ENCODE data around the gene CLASP1.
"Not testable (repeated sequence)": the region's sequence is repeated elsewhere in the genome, so short reads cannot be mapped to it uniquely, and the experiment has no call there.

The CLASP1 gene

DNA sequence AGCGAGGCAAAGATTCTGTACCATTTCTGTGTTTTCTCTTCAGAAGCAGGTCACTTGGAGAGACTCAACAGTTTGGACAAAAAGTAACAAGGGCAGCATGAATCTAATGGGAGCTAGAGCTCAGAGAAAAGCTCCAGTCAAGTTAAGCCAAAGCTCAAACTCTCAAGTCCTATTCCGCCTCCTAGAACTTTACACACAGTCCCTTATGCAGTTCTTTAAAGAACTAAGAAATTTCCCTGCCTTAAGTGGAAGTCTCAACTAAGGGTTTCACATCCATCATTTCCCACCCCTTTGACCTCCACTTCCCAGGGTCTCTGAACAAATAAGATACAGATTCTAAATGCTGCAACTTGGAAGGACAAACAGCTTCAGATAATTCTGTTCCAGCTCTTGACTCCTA is 239.9 kb downstream of the CLASP1 start:
- DNase-seq: no peak

DNA sequence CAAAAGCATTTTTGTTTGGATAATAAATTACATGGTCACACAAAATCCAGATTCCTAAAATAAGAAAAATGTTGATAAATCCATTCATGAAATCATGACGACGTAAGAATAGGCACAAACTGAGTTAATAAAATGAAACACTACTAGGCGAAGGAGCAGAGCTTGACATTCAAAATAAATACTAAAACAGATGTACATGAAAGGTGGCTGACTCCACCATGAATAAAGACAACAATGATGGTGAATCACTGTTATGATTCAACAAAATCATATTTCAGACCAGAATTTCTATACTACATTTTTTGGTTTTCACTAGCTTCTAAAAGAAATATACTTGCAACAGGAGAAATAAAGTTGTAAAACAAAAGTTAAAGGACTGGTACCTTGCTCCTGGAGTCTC is 240.6 kb downstream of the CLASP1 start:
- DNase-seq: no peak

DNA sequence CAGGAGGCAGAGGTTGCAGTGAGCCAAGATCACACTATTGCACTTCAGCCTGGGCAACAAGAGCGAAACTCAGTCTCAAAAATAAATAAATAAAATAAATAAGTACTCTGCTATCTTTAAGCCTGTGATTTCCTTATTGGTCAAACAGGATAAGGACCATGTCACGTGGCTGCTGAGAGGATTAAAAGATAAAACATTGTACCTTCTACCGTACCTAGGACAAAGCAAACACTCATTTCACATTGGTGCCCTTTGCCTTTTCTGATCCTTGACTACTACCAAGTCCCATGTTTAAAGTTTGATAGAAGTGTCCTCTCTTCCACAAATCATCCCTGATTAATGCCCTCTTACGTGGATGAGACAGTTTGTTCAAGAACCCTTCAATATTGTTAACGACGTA is 244.0 kb downstream of the CLASP1 start:
- DNase-seq: no peak

DNA sequence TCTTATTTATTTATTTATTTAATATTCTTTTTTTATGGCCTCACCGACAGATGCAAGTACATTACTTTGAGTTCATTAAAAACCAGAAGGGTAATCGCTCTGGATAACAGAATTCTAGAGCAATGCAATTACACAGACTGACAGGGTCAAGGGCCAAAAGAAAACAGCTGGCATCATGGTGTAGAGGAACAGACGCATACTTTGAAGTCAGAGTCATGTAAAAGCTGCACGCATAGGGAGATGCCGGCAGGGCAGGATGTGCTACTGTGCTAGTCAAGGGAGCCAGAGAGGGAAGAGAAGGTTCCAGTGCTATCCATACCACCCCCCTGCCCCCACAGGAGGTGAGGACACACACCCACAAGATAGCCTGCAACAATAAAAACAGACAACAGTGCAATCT is 249.1 kb downstream of the CLASP1 start:
- no peak for DNase-seq

DNA sequence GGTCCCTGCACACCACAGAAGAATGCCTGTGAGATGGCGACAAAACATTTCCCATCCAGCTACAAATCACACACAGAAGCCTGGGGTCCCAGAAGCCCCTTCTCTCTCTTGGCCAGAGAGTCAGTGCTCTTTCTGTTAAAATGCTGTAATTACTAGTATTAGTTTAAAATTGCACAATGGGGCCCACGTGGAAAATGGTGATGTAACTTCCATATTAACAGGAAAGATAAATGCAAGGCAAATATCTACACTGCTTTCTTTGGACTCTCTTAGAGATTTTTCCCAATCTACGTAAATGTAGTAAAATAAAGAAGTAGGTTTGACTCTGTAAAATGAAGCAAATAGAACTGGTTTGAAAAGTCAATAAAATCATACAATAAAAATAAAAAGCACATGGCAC is 250.4 kb downstream of the CLASP1 start:
- DNase-seq: no peak

DNA sequence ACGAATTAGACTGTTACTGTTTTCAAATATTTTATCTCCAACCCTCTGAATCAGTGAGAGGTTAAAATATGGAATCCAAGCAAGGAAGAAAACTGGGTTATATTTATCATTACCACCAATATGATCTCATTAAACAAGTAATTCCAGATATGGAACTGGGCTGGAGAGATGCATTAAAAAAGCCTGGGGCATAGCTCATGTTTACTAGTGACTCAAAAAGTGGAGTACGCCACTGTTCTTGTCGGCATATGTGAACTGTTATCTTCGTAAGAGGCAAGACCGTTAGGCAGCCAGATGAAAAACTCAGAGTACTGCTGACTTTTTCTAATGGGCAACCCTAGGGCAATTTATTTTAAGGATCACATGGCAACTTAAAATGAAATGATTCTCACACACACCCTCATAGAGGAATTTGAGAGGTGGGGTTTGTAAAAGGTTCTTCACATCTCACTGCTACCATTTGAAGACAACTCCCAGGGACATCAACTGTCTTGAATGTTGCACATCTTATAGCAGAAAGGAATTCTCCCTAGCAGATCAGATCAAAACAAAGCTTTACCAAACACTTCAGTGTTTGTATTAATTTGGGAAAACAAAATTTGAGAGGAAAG is 259.1 kb downstream of the CLASP1 start:
- DNase-seq: no peak

DNA sequence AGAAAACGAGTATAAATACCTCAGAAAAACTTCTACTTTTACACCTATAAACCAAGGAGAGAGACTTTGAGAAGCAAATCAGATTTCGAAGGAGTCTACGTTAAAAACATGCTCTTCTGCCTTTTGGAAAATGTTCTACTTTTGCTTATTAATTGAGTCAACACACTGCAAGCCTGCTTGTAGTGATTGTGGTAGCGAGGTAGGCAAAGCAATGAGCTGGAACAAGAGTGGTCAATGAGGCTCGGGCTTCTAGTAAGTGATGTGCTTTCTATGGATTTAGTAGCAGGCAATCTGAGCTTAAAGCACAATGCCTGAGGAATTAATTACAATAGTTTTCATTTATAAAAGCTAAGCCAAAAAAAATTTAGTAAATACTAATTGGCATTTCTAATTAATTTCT is 260.9 kb downstream of the CLASP1 start:
- no peak for DNase-seq

DNA sequence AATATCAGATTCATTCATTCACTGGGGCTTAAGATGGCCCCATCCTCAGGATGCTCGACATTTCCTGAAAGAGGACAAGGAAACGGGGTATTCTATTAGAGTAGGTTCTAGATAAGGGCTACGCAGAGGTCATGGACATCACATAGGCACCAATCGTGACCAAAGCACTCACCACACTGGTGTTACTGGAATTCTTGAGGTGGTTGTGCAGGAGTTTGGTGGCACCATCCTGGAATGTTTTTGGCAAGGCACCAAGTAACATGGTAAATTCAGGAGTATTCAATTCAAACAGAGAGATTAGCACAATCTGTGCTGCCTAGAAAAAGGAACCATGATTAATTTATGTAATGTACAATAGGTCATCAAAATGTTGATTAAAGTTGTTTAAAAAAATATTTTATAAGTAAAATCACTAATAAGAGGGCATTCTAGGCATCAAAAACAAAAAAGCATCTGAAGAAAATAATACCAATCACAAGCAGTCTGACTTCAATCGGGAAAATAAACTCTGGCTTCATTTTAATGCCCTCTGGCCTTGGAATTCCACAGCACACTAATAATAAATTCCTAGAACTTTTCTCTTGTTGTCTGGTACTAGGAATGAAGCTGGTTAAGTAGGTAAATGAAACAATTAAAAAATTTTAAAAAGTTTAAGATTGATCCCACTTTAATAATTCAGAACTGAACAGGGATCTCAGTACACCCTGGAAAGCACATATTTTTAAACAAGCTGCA is 261.5 kb downstream of the CLASP1 start:
- DNase-seq: no peak

DNA sequence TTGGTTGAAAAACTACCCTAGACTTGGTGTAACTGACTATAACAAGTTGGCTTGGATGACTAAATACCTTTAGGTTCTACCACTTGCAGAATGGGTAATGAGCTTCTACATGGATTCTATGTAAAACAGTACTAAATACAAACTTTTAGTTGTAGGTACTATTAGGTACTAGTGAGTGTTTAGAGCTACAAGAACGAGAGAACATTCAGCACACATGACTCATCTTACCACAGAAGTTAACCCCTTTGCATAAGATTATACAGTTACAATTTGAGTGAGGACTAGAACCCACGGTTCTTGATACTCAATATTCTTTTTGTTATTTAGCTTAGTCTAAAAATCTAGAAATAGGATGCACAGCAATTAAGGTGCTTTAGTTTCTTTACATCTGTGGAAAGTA is 262.6 kb downstream of the CLASP1 start:
- DNase-seq: no peak

DNA sequence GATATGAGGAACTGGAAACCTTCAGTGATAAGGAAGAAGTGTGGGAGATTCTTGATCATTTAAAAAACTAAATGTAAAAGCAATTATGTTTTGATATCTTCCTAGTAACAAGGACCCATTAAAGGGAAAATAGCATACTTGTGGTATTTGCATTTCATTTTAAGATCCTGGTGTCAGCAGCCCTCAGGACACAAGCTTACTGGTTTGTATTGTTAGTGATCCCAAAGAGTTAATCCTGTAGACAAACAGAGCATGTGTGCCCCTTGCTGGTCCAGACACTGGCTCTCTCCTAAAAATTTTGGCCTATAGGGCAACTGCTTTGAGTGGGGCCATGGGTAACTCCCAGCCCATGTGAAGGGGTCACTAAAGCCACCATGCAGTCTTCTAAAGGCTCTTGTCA is 263.2 kb downstream of the CLASP1 start:
- DNase-seq: no peak

DNA sequence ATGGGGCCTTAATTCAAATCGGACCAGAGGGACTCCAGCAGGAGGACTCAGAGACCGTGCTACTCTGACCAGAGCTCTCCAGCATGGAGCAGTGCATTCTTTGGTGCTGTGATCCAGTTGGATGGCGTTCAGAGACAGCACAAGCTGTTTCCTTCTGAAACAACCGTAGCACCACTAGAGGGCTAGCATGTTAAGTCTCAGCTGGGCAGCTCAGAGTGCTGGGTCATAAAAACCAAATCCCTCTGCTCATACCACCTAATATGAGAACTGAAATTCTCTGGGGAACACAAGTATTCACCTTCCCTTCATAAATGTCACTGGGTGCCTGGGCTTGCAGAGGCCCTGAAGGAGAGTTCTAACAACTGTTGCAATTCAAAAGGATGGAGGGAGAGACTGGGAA is 266.5 kb downstream of the CLASP1 start:
- no peak for DNase-seq

DNA sequence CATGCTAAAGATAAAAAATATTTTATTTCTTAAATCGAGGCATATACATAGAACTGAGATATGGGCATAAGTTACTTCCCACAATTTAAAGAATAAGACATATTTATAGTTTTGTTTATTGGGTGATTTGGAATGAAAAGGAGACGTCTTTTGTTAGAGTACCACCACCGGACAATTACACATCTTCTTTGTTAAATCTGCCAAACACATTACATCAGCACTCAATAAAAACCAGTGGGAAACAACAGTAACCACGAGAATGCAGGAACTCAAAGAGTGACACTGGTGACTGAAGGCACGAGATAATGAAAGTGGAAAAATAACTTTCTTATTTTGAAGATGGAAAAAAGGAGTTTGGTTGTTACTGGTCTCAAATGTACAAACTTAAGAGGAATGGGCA is 271.6 kb downstream of the CLASP1 start:
- DNase-seq: no peak

DNA sequence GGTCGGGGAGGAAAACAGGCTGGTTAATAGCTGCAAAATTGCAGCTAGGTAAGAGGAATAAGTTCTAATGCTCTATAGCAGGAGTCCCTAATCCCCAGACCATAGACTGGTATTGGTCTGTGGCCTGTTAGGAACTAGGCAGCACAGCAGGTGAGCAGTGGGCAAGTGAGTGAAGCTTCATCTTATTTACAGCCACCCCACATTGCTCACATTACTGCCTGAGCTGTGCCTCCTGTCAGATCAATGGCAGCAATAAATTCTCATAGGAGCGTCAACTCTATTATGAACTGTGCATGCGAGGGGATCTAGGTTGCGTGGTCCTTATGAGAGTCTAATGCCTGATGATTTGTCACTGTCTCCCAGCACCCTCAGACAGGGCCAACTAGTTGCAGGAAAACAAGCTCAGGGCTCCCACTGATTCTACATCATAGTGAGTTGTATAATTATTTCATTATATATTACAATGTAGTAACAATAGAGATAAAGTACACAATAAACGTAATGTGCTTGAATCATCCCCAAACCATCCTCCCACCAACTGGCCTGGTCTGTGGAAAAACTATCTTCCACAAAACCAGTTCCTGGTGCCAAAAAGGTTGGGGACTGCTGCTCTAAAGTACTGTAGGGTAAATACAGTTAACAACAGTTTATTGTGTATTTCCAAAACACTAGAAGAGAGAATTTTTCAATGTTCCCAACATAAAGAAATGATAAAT is 272.6 kb downstream of the CLASP1 start:
- DNase-seq: no peak

DNA sequence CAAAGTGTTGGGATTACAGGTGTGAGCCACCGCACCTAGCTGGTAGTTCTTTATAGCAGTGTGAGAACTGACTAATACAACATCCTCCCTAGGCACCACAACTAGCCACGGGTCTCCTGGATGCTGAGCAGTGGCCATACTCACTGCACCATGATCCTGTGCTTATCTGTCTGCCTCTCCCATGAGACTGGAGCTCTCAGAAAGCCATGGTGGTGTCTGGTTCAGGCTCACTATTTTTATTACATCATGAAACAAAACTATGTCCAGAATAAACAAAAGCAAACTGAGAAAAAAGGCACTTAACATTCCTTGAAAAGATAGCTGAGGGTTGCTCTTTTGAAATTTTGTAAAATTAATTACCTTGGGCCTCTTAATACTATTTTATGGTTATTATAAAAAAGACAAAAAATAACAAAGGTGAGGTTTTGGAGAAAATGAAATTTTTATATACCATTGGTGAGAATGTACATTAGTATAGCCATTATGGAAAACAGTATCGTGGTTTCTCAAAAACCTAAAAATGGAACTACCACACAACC is 273.6 kb downstream of the CLASP1 start:
- DNase-seq: no peak

DNA sequence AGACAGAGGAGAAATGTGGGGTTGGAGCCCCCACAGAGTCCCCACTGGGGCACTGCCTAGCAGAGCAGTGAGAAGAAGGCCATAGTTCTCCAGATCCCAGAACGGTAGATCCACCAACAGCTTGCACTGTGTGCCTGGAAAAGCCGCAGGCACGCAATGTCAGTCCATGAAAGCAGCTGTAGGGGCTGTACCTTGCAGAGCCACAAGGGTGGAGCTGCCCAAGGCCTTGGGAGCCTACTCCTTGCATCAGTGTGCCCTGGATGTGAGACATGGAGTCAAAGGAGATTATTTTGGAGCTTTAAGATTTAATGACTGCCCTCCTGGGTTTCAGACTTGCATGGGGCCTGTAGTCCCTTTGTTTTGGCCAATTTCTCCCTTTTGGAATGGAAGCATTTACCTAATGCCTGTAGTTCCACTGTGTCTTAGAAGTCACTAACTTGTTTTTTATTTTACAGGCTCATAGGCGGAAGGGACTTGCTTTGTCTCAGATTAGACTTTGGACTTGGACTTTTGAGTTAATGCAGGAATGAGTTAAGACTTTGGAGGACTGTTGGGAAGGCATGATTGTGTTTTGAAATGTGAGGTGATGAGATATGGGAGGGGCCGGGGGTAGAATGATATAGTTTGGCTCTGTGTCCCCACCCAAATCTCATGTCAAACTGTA is 274.7 kb downstream of the CLASP1 start:
- not testable (repeated sequence) for DNase-seq

DNA sequence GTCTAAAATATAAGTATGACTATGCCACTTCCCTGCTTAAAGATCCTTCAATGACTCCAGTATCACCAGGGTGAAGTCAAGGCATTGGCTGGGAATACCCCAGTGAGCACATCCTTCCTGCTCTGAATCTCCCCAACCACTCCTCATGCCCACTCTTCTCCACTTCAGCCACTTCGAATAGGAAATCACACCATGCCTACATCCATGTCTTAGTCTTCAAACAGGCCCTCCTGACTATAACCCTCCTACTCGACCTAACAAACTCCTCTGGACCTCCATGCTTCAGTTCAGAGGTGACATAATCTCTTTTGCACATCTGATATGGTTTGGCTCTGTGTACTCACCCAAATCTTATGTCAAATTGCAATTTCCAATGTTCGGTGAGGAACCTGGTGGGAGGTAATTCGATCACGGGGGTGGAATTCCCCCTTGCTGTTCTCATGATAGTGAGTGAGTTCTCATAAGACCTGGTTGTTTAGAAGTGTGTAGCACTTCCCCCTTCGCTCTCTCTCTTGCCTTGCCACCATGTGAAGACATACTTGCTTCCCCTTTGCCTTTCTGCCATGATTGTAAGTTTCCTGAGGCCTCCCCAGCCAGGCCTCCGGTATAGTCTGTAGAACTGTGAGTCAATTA is 276.4 kb downstream of the CLASP1 start:
- no peak for DNase-seq

DNA sequence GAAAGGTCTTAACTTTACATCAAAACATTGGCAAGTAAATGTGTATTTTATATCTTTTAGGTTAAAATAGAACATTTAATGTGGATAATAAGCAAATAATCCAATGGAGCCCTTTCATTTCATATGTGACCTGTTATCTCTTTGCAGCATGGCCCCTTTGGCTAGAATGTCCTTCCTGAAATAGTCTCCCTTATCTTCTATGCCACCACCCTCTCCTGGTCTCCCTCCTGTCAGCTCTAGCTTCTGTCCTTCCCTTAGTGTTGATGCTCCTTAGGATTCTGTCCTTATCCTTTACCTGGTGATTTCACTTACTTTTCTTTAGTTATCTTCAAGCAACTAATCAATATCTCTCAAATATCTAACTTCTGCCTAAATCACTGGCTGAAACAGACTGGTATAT is 277.2 kb downstream of the CLASP1 start:
- DNase-seq: no peak

DNA sequence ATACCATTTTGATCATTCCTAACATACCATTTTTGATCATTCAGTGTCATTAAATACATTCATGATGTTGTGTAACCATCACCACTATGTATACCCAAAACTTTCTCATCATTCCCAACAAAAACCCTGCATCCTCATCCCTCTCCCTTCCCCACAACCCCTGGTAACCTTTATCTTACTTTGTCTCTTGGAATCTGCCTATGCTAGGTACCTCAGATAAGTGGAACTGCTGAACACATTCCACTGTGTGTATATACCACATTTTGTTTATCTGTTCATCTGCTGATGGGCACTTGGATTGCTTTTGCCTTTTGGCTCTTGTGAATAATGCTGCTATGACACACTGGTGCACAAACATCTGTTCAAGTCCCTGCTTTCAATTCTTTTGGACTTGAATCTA is 280.4 kb downstream of the CLASP1 start:
- no peak for DNase-seq

DNA sequence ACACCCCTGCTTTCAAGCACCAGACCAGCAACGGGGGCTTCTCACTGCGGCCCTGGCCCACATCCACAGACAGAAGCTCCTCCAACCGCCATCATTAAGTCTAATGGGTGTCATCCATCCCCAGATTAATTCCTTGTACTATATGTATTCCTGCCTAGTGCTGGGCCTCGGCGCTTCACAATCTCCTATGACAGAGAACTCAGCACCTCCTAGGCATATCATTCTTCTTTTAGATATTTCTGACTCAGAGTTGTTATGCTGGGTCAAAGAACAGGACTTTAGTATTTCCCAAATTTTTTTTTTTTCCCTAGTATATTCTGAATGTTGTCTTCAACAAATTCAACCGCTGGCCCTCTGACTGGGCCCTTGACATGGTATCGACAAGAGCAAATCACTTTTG is 281.1 kb downstream of the CLASP1 start:
- no peak for DNase-seq

DNA sequence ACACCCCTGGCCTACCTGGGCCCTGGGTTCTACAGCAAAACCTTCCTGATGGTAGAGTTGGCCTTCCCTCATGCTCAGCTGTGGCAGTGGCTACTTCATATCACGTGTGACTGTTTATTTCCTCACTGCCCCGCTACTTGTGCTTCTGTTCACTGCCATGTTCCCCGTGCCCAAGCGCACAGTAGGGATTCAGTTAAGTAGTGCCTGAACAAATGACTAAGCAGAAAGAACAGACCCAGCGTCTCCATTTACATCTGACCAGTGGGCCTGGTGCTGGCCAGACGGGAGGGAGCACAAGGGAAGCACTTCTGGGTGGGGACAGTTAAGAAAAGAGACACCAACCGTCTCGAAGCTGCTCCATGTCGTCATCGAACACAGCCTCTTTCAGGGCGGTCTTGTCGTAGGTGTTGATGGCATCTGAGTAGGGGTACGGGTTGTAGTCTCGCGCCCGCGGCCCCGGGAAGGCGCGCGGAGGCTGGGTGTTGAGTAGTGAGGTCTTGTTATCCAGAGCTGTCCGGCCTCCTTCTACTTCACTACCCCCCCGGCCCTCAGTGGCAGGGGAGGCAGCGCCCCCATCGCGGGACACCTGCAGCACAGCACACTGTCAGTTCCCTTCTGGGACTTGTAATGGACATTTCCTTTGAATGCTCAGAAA is 281.9 kb downstream of the CLASP1 start:
- no peak for DNase-seq

DNA sequence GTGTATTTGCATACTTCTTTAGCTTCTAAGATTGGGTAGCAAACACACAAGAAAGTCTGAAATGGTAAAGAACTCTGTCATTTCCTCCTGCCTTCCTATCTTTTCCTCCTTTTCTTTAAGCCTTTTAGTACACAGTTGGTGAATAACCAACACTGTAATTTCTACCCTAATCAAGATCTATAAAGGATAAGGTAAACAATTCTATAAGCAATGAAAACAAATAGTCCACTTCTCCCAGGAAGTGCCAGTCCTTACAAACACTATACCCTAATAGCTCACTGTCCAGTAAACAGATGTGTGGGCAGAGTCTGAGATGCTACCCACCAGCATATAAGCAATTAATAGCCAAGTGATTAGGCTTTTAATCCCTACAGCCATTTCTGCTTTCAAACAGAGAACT is 283.2 kb downstream of the CLASP1 start:
- no peak for DNase-seq

DNA sequence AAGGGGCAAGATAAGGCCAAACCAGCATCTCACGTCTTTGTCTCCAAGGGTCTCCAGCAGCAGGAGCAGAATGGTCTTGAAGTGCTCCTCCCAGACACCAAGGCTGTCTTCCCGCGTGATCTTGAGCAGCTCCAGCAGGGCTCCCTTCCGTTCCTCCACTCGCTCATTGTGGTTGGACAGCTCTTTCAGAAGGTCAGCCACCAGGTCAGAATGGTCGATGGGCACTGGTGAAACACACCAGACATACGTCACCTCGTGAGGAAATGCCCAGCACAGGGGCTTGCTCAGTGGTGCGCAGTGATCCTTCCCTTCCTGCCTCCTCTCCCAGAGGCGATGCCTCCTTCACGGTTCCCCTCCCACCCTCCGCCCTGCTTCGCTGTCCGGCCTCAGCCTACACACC is 284.2 kb downstream of the CLASP1 start:
- no peak for DNase-seq
